Mesenchymal stem cell (in vitro differentiated cells and primary cell): Measurements from ENCODE around the gene TENM4.

Source experiments
- DNase-seq: peaks from one replicate; pipeline ENCODE4 v3.0.0-alpha.2; 2013
- H2AFZ ChIP-seq: one replicate; pipeline ENCODE4 v1.6.1; 2013; ENCODE audit warnings: low read depth, mild to moderate bottlenecking, control low read depth, inconsistent platforms, low read length, moderate library complexity
- H2AK5ac ChIP-seq: 2 replicates; pipeline ENCODE4 v1.6.1; 2013; ENCODE audit warnings: low read length, moderate library complexity, mild to moderate bottlenecking, inconsistent platforms; ENCODE audit not compliant: severe bottlenecking
- H2BK120ac ChIP-seq: one replicate; pipeline ENCODE4 v1.6.1; 2013; ENCODE audit warnings: low read depth, mild to moderate bottlenecking, inconsistent platforms, low read length, moderate library complexity
- H2BK12ac ChIP-seq, 2 experiments: one replicate each; pipeline ENCODE4 v1.6.1; 2013; ENCODE audit warnings: inconsistent platforms in 2 of 2, low read length in 2 of 2, mild to moderate bottlenecking in 2 of 2, moderate library complexity in 2 of 2, control low read depth in 1 of 2
- H2BK15ac ChIP-seq: one replicate; pipeline ENCODE4 v1.6.1; 2013; ENCODE audit warnings: mild to moderate bottlenecking, low read depth, inconsistent platforms; ENCODE audit not compliant: poor library complexity, severe bottlenecking
- H2BK5ac ChIP-seq: 2 replicates; pipeline ENCODE4 v1.6.1; 2013; ENCODE audit warnings: low read depth, mild to moderate bottlenecking, low read length, control low read depth, inconsistent platforms; ENCODE audit not compliant: poor library complexity, severe bottlenecking
- H3K14ac ChIP-seq, 2 experiments: one replicate each; pipeline ENCODE4 v1.6.1; 2013; ENCODE audit warnings: inconsistent platforms in 2 of 2, low read length in 2 of 2, control low read depth in 1 of 2, mild to moderate bottlenecking in 1 of 2, moderate library complexity in 1 of 2
- H3K18ac ChIP-seq, 2 experiments: one replicate each; pipeline ENCODE4 v1.6.1; 2013; ENCODE audit warnings: inconsistent platforms in 2 of 2, low read length in 2 of 2, control low read depth in 1 of 2, low read depth in 1 of 2, mild to moderate bottlenecking in 1 of 2
- H3K23ac ChIP-seq, 2 experiments: one replicate each; pipeline ENCODE4 v1.6.1; 2013; ENCODE audit warnings: inconsistent platforms in 2 of 2, low read length in 2 of 2, mild to moderate bottlenecking in 2 of 2, moderate library complexity in 2 of 2, control low read depth in 1 of 2
- H3K27ac ChIP-seq: 2 replicates; pipeline ENCODE4 v1.5.1; 2013; ENCODE audit warnings: mild to moderate bottlenecking, moderate library complexity, low read length, control low read depth, inconsistent platforms; ENCODE audit not compliant: poor library complexity, severe bottlenecking
- H3K27me3 ChIP-seq, 2 experiments: 2 replicates each; pipeline versions ENCODE4 v1.6.1 to v1.7.0; 2013; ENCODE audit warnings: low read length in 2 of 2, mild to moderate bottlenecking in 2 of 2, moderate library complexity in 2 of 2, control low read depth in 1 of 2, inconsistent platforms in 1 of 2; ENCODE audit not compliant: control insufficient read depth in 1 of 2, insufficient read depth in 1 of 2
- H3K36me3 ChIP-seq, 2 experiments: 2 replicates each; pipeline versions ENCODE4 v1.6.1 to v1.7.0; 2013; ENCODE audit warnings: low read length in 2 of 2, control low read depth in 1 of 2, inconsistent platforms in 1 of 2, low read depth in 1 of 2, mild to moderate bottlenecking in 1 of 2; ENCODE audit not compliant: insufficient read depth in 2 of 2, control insufficient read depth in 1 of 2
- H3K4ac ChIP-seq, 2 experiments: one replicate each; pipeline ENCODE4 v1.6.1; 2013; ENCODE audit warnings: inconsistent platforms in 2 of 2, low read length in 2 of 2, mild to moderate bottlenecking in 2 of 2, moderate library complexity in 2 of 2, control low read depth in 1 of 2, low read depth in 1 of 2
- H3K4me1 ChIP-seq: 2 replicates; pipeline ENCODE4 v1.6.1; 2013; ENCODE audit warnings: low read depth, low read length, control low read depth; ENCODE audit not compliant: control insufficient read depth, insufficient read depth
- H3K4me2 ChIP-seq: 2 replicates; pipeline ENCODE4 v1.6.1; 2013; ENCODE audit warnings: low read length, mild to moderate bottlenecking, inconsistent platforms; ENCODE audit not compliant: poor library complexity, severe bottlenecking
- H3K4me3 ChIP-seq, 2 experiments: 2 replicates each; pipeline versions ENCODE4 v1.5.1 to v1.7.0; 2013; ENCODE audit warnings: low read length in 2 of 2, mild to moderate bottlenecking in 2 of 2, control low read depth in 1 of 2, low read depth in 1 of 2; ENCODE audit not compliant: insufficient read depth in 1 of 2
- H3K79me1 ChIP-seq: replicated peaks from 2 replicates; pipeline ENCODE4 v1.6.1; 2013; ENCODE audit warnings: mild to moderate bottlenecking, control low read depth, low read length, inconsistent platforms; ENCODE audit not compliant: poor library complexity, severe bottlenecking
- H3K9ac ChIP-seq: 2 replicates; pipeline ENCODE4 v1.7.0; 2013; ENCODE audit warnings: mild to moderate bottlenecking, low read length, moderate library complexity
- H3K9me3 ChIP-seq: 2 replicates; pipeline ENCODE4 v1.7.0; 2013; ENCODE audit warnings: mild to moderate bottlenecking, low read length; ENCODE audit not compliant: control insufficient read depth
- H4K8ac ChIP-seq: one replicate; pipeline ENCODE4 v1.6.1; 2013; ENCODE audit warnings: inconsistent platforms, mild to moderate bottlenecking, low read length, moderate library complexity
- H4K91ac ChIP-seq: one replicate; pipeline ENCODE4 v1.6.1; 2013; ENCODE audit warnings: mild to moderate bottlenecking, low read length, inconsistent platforms
- WGBS: methylation state at CpG from one replicate; pipeline ENCODE4 v1.1.7; 2013; ENCODE audit warnings: mixed read lengths; 5-methylcytosine and 5-hydroxymethylcytosine counted together

TENM4 gene

GRCh38 chr11:79259800-79260199 is 181.0 kb downstream of the TENM4 start:
- Histone ChIP-seq H4K8ac (no peak overlapping the region), H4K91ac (no peak overlapping the region), H3K4me3 (no peak overlapping the region), H3K9me3 (no peaks in the 10 kb centered on the region), H3K9ac (no peak overlapping the region), H3K4me1 (no peaks in the 10 kb centered on the region), H3K18ac (no peak overlapping the region), H2AK5ac (no peak overlapping the region), H2BK5ac (no peak overlapping the region), H3K4me2 (no peak overlapping the region), H3K27ac (no peak overlapping the region), H2BK120ac (no peak overlapping the region), H3K4ac (no peak overlapping the region), H3K23ac (no peak overlapping the region), H2BK15ac (no peak overlapping the region), H3K14ac (no peak overlapping the region), H3K36me3 (no peaks in the 10 kb centered on the region), H2BK12ac (no peak overlapping the region), H3K79me1 (no peaks in the 10 kb centered on the region), H3K27me3 (peaks cover 0 to 23% of the 10 kb centered on the region in 2 experiments), H2AFZ (no peak overlapping the region)
- WGBS, result 87% methylated on average over 4 of the region's 4 CpGs
- no peak for DNase-seq

DNA sequence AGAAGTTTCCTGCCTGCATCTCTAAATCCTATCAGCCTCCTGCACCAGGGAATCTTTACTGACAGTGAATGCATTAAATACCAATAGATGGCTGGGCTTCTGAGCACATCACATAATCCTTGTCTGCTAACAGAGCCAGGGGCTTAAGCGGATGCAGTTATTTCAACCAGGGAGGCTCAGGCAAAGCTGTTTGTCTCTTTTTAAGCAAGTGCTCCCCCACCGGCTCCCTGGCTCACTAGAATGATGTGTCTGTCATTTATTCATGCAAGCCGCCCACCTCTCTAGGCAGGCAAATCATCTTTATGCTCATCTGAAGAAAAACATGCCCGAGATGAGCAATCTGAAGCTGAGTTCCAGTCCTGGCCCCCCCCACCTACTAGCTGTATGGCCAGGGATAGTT is 182.3 kb downstream of the TENM4 start:
- H3K79me1 ChIP-seq, result no peaks in the 10 kb centered on the region
- no peak overlapping the region for H2BK5ac ChIP-seq
- peaks cover 0 to 22% of the 10 kb centered on the region in 2 experiments for H3K27me3 ChIP-seq
- no peak overlapping the region for H3K4me2 ChIP-seq
- no peak overlapping the region for H3K4ac ChIP-seq
- H2AK5ac ChIP-seq, result no peak overlapping the region
- 80% methylated on average over 4 of the region's 4 CpGs for WGBS
- no peak overlapping the region for H2AFZ ChIP-seq
- H3K14ac ChIP-seq, result no peak overlapping the region
- H3K36me3 ChIP-seq, result no peaks in the 10 kb centered on the region
- H3K9ac ChIP-seq, result no peak overlapping the region
- no peak overlapping the region for H3K4me3 ChIP-seq
- no peaks in the 10 kb centered on the region for H3K4me1 ChIP-seq
- H3K23ac ChIP-seq, result no peak overlapping the region
- no peak for DNase-seq
- no peak overlapping the region for H4K8ac ChIP-seq
- H3K9me3 ChIP-seq, result no peaks in the 10 kb centered on the region
- no peak overlapping the region for H4K91ac ChIP-seq
- no peak overlapping the region for H2BK15ac ChIP-seq
- no peak overlapping the region for H2BK12ac ChIP-seq
- no peak overlapping the region for H3K27ac ChIP-seq
- H2BK120ac ChIP-seq, result no peak overlapping the region
- H3K18ac ChIP-seq, result no peak overlapping the region

DNA sequence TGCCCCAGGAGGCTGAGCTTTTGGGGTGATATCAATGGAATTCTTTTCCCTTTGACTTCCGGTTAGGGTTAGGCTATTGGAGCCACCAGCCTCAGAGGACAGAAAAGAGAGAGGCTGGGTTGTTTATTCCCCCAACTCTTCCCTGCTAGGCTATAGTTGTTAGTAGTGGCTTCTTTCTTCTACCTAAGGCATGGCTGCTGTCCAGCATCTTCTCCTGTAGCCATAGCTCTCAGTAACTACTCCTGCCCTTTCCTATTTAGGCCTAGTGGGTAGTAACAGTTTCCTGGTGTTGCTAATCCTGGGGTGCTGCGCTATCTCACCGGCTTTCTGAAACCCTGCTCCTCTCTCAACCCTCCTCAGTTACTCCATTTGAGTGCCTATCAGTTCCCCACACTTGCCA is 184.9 kb downstream of the TENM4 start:
- Histone ChIP-seq H3K36me3 (no peaks in the 10 kb centered on the region), H3K9ac (no peak overlapping the region), H3K4me3 (no peak overlapping the region), H3K4me2 (no peak overlapping the region), H3K9me3 (no peaks in the 10 kb centered on the region), H2AK5ac (no peak overlapping the region), H2BK12ac (no peak overlapping the region), H3K4ac (no peak overlapping the region), H3K79me1 (no peaks in the 10 kb centered on the region), H4K8ac (no peak overlapping the region), H3K27ac (no peak overlapping the region), H2AFZ (no peak overlapping the region), H2BK120ac (no peak overlapping the region), H4K91ac (no peak overlapping the region), H3K4me1 (no peaks in the 10 kb centered on the region), H2BK15ac (no peak overlapping the region), H2BK5ac (no peak overlapping the region), H3K23ac (no peak overlapping the region), H3K18ac (no peak overlapping the region), H3K14ac (no peak overlapping the region), H3K27me3 (peaks cover 0 to 4% of the 10 kb centered on the region in 2 experiments)
- DNase-seq, result no peak
- 93% methylated on average over 3 of the region's 3 CpGs for WGBS

DNA sequence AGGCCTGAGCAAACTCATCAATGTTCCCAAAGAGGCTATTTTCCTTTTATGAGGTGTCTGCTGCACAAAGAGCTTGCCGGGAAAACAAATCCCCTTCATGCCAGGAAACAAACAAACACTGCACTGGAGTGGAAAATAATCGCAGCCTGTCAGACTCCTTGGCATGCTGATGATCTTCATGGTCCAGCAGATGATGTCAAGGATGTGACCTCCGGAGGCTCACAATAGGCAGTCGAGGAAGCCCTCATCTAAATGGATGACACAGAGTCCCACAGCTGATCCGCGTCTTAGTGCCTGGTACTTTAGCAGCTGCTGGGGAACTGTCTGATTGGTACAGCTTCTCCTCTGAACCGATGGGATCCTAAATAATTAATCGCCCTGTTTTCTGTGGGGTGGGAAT is 187.6 kb downstream of the TENM4 start:
- 78% methylated on average over 7 of the region's 8 CpGs for WGBS
- no peak overlapping the region for H3K27ac ChIP-seq
- H3K4ac ChIP-seq, result no peak overlapping the region

More for the DNA sequence above, 187.6 kb downstream of the TENM4 start:
- Histone ChIP-seq H2BK120ac (no peak overlapping the region), H3K9me3 (no peaks in the 10 kb centered on the region), H3K23ac (no peak overlapping the region), H2AK5ac (no peak overlapping the region), H3K14ac (no peak overlapping the region), H3K4me3 (no peak overlapping the region), H2BK12ac (no peak overlapping the region), H2BK15ac (no peak overlapping the region), H2AFZ (no peak overlapping the region), H3K79me1 (no peaks in the 10 kb centered on the region), H3K18ac (no peak overlapping the region), H3K9ac (no peak overlapping the region), H3K27me3 (no peaks in the 10 kb centered on the region), H3K36me3 (no peaks in the 10 kb centered on the region), H4K8ac (no peak overlapping the region), H4K91ac (no peak overlapping the region), H2BK5ac (no peak overlapping the region), H3K4me1 (no peaks in the 10 kb centered on the region), H3K4me2 (no peak overlapping the region)
- no peak for DNase-seq
